ENCODE results near the gene FLRT2.

The FLRT2 gene

DNA sequence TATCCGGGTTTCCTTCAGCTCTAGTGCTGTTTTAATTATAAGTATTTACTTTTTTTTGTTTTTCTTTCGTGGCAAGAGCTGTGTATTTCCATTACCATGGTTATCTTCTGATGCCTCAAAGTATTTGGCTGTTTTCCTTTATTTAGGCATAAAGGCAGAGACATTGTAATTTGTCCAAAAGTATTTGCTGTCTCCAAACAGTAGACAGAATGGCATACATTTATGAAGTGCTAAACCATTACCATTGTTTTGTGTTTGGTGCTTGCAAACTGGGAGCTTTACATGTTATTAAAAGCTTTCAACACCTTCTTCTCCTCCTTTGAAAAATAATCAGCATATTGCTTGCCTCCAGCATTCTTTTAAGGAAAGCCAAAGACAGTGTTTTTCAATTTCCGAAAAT, 46.3 kb downstream of the FLRT2 start:
- H3K27ac ChIP-seq, result no peak overlapping the region
- no peaks in the 10 kb centered on the region for H3K27me3 ChIP-seq (replicated peaks)
- TF ChIP-seq, protein P1, sequence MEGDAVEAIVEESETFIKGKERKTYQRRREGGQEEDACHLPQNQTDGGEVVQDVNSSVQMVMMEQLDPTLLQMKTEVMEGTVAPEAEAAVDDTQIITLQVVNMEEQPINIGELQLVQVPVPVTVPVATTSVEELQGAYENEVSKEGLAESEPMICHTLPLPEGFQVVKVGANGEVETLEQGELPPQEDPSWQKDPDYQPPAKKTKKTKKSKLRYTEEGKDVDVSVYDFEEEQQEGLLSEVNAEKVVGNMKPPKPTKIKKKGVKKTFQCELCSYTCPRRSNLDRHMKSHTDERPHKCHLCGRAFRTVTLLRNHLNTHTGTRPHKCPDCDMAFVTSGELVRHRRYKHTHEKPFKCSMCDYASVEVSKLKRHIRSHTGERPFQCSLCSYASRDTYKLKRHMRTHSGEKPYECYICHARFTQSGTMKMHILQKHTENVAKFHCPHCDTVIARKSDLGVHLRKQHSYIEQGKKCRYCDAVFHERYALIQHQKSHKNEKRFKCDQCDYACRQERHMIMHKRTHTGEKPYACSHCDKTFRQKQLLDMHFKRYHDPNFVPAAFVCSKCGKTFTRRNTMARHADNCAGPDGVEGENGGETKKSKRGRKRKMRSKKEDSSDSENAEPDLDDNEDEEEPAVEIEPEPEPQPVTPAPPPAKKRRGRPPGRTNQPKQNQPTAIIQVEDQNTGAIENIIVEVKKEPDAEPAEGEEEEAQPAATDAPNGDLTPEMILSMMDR (IDR thresholded peaks at IDR 0.05; ENCODE audit: low read depth, low read length, missing control alignments), result no peak
- no peaks in the 10 kb centered on the region for H3K36me3 ChIP-seq (replicated peaks)
- in situ Hi-C loops (cut with HindIII; ENCODE audit: low pct_ligation_motif_present, low sequenced_read_pairs), result no loop called here
- DNase-seq, result no peak
- no peak overlapping the region for H3K4me3 ChIP-seq (ENCODE audit: low read depth, low read length)

DNA sequence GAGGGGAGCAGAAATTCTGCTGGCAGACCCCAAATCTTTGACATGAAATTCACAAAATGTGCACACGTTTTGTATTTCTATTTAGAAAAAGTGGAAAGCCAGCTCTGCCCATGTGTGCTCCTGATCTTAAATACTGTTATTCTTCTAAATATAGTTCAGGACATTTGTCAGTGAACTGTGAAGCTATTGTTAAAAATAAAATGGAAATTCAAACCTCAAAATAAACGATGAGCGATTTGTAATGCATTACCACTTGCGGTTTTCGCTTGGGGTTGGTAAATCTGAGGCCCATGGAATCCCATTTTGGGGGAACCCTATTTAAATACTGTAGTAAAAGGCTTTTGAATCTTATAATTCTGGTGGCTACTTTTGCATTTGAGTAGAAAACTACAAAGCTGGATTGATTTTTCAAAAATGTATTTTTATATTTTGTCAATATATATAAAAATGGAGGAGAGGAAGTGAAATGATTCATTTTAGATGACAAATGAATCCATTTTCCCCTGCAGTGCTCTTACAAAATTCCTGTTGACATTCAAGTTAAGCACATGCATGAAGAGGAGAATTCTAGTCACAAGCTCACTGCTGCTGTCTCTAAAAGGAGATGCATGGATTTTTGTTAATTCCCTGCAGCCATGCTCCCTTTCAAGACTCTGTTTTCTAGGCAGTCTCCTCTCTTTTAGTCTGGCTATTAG, 47.1 kb downstream of the FLRT2 start:
- TF ChIP-seq, protein P1 (IDR thresholded peaks at IDR 0.05; ENCODE audit: low read depth, low read length, missing control alignments), result no peak
- in situ Hi-C loops (cut with HindIII; ENCODE audit: low pct_ligation_motif_present, low sequenced_read_pairs), result no loop called here
- Histone ChIP-seq H3K36me3 (replicated peaks) (no peaks in the 10 kb centered on the region), H3K4me3 (ENCODE audit: low read depth, low read length) (no peak overlapping the region), H3K27ac (peak overlapping the region; percentile 15), H3K27me3 (replicated peaks) (no peaks in the 10 kb centered on the region)
- DNase-seq, result no peak

DNA sequence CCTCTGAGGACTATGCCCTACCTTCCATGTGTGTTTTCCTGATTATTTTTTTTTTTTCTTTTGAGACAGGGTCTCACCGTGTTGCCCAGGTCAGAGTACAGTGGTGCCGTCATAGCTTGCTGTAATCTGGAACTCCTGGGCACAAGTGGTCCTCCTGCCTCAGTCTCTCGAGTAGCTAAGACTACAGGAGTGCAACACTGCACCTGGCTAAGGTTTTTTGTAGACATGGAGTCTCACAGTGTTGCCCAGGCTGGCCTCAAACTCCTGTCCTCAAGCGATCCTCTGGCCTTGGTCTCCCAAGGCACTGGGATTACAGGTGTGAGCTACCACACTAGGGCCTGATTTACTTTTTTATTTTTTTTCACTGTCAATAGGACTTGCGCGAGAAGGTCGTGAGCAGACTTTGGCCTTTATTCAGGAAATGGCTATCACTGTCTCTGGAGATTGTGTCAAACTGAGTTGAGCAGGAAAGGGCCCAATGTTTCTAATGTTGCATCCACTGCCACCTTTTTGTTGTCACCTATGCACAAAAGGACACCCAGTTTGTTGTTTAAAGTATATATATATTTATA, 47.7 kb downstream of the FLRT2 start:
- no peak for DNase-seq
- no peak overlapping the region for H3K4me3 ChIP-seq (ENCODE audit: low read depth, low read length)
- in situ Hi-C loops (cut with HindIII; ENCODE audit: low pct_ligation_motif_present, low sequenced_read_pairs), result no loop called here
- H3K36me3 ChIP-seq (replicated peaks), result no peaks in the 10 kb centered on the region
- no peaks in the 10 kb centered on the region for H3K27me3 ChIP-seq (replicated peaks)
- H3K27ac ChIP-seq, result no peak overlapping the region
- TF ChIP-seq, protein P1 (IDR thresholded peaks at IDR 0.05; ENCODE audit: low read depth, low read length, missing control alignments), result no peak

DNA sequence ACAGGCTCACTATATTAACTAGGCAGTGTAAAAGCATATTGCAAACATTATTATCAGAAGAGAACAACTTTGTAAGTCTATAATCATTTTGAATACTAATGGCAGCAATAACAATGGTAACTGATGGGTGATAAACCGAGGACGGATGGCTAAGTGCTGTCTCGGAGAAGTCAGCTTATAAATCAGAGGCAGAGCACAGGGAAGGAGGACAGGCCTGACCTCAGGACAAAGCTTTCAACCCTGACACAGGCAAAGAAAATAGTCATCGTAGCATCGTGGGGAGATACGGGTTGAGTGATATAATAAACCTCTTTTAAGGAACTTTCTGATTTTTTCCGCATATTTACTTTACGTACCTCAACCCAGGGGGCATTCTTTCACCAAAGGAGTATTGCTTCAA, 48.4 kb downstream of the FLRT2 start:
- no peaks in the 10 kb centered on the region for H3K36me3 ChIP-seq (replicated peaks)
- TF ChIP-seq, protein P1 (IDR thresholded peaks at IDR 0.05; ENCODE audit: low read depth, low read length, missing control alignments), result no peak
- no peak for DNase-seq
- in situ Hi-C loops (cut with HindIII; ENCODE audit: low pct_ligation_motif_present, low sequenced_read_pairs), result no loop called here
- H3K4me3 ChIP-seq (ENCODE audit: low read depth, low read length), result no peak overlapping the region
- no peak overlapping the region for H3K27ac ChIP-seq
- no peaks in the 10 kb centered on the region for H3K27me3 ChIP-seq (replicated peaks)

DNA sequence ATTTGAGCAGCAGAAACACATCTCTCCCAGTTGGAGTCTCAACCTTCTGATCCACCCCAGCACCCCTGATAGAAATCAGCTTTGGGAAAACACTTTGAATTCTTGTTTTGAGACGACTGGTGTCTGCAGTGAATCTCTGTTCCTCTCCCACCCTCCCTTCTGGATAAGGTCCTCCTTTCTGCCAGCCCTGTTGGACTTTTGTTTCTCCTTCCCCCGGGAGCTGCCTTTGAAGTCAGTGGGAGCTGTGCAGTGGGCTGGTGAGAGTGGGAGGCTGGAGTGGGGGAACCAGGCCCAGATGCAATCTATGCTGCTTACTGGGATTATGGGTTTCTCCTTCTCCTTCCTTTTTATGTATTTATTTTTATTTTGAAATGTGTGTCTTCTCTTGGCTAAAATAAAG, 49.0 kb downstream of the FLRT2 start:
- H3K4me3 ChIP-seq (ENCODE audit: low read depth, low read length), result no peak overlapping the region
- no peaks in the 10 kb centered on the region for H3K27me3 ChIP-seq (replicated peaks)
- TF ChIP-seq, protein P1 (IDR thresholded peaks at IDR 0.05; ENCODE audit: low read depth, low read length, missing control alignments), result no peak
- DNase-seq, result no peak
- in situ Hi-C loops (cut with HindIII; ENCODE audit: low pct_ligation_motif_present, low sequenced_read_pairs), result no loop called here
- H3K27ac ChIP-seq, result no peak overlapping the region
- no peaks in the 10 kb centered on the region for H3K36me3 ChIP-seq (replicated peaks)

DNA sequence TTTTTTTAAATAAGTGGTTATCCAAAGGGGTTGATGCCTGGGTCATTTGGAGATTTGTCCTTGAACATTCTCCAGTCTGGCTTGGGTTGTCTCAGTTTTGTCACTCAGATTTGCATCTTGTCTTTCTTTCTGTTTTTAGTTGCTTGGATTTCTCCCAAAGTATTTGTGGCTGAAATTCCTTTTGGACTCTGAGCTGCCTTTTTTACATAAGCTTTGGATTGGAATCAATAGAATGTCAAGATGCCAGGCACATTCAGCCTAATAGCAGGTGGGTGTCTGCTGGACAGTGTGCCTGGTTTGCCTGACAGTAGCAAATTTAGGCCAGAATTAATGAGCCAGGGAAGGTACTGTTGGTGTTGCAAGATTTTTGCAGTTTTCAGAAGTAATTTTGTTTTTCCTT, 50.0 kb downstream of the FLRT2 start:
- no peak for DNase-seq
- Histone ChIP-seq H3K27ac (no peak overlapping the region), H3K27me3 (replicated peaks) (no peaks in the 10 kb centered on the region), H3K4me3 (ENCODE audit: low read depth, low read length) (no peak overlapping the region), H3K36me3 (replicated peaks) (no peaks in the 10 kb centered on the region)
- TF ChIP-seq, protein P1 (IDR thresholded peaks at IDR 0.05; ENCODE audit: low read depth, low read length, missing control alignments), result no peak
- in situ Hi-C loops (cut with HindIII; ENCODE audit: low pct_ligation_motif_present, low sequenced_read_pairs), result no loop called here

All from brain microvascular endothelial cell (primary cell).